ENCODE measurements around the gene PPP1R10.

DNA sequence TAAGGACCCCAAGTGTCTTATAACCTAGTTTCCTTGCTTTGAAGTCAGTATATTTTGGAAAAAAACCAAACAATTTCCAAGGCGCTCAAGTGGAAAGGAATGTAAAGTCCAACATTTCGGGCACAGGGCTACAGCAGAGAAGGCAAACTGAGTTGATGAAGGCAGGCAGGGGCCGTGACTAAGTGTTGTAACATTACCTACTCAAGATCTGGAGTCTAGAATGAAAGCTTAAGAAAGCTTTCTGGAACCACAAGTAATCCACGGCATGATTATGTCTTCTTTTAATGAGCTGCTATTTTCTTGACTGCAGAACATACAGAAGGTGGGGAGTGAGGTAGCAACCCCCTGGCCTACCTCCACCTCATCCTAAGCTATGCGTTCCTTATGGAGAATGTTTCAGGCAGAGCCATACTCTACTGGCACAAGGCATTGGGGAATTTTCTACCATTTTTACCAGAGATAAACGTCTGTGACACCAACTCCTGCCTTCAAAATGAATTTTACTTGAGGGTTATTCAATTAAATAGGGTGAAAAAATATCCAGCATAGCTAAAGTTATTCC, 4.3 kb downstream of the PPP1R10 start:
- TF ChIP-seq, protein P1, sequence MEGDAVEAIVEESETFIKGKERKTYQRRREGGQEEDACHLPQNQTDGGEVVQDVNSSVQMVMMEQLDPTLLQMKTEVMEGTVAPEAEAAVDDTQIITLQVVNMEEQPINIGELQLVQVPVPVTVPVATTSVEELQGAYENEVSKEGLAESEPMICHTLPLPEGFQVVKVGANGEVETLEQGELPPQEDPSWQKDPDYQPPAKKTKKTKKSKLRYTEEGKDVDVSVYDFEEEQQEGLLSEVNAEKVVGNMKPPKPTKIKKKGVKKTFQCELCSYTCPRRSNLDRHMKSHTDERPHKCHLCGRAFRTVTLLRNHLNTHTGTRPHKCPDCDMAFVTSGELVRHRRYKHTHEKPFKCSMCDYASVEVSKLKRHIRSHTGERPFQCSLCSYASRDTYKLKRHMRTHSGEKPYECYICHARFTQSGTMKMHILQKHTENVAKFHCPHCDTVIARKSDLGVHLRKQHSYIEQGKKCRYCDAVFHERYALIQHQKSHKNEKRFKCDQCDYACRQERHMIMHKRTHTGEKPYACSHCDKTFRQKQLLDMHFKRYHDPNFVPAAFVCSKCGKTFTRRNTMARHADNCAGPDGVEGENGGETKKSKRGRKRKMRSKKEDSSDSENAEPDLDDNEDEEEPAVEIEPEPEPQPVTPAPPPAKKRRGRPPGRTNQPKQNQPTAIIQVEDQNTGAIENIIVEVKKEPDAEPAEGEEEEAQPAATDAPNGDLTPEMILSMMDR (IDR thresholded peaks at IDR 0.05), result no peak
- TF ChIP-seq SIN3A (IDR thresholded peaks at IDR 0.05; ENCODE audit: borderline replicate concordance, insufficient read depth, low read depth, low read length), result no peak
- TF ChIP-seq TCF7L2 (IDR thresholded peaks at IDR 0.05; ENCODE audit: low read depth, low read length), result peak; percentile 77

Data from Panc1 (cell line).